Kasumi-1 (cell line): ENCODE results near the gene RIPPLY3.
A peak's percentile ranks its signal among the peaks of the same experiment; 100 is the strongest.

ENCODE experiments used
- DNase-seq, 2 experiments: peaks; one replicate each; lab custom pipeline; 2025; lab: John Stamatoyannopoulos, UW

The RIPPLY3 gene

GRCh38 chr21:37006486-37007291, at the start of gene RIPPLY3:
TSS of gene RIPPLY3 (plus strand) at chr21:37006702. CDS start at chr21:37006773, 71 bp downstream.
- DNase-seq: peak in 1 of 2 experiments; percentile 18

GRCh38 chr21:36959020-36959835, 47.3 kb upstream of the RIPPLY3 start:
- DNase-seq: no peak

- no peak for DNase-seq
Measured at GRCh38 chr21:36960676-36961284, 45.7 kb upstream of the RIPPLY3 start.

GRCh38 chr21:36962098-36962780, 44.3 kb upstream of the RIPPLY3 start:
- no peak for DNase-seq

- no peak for DNase-seq
Measured at GRCh38 chr21:36964398-36964797, 42.1 kb upstream of the RIPPLY3 start.

GRCh38 chr21:36964827-36965719, 41.4 kb upstream of the RIPPLY3 start:
- peak in 1 of 2 experiments; percentile 7 for DNase-seq

GRCh38 chr21:36965720-36966065, 40.8 kb upstream of the RIPPLY3 start:
- DNase-seq: no peak

- DNase-seq: peak; percentile 48 to 50
Measured at GRCh38 chr21:36966066-36966820, 40.3 kb upstream of the RIPPLY3 start, which contains the start of gene HLCS. TSS of gene HLCS (minus strand) at chr21:36966669. CDS start at chr21:36966638, 31 bp downstream.

- no peak for DNase-seq
Measured at GRCh38 chr21:36966821-36967768, 39.4 kb upstream of the RIPPLY3 start.

GRCh38 chr21:36968414-36968813, 38.1 kb upstream of the RIPPLY3 start:
- no peak for DNase-seq

- DNase-seq: no peak
Measured at GRCh38 chr21:36968976-36969375, 37.5 kb upstream of the RIPPLY3 start.

GRCh38 chr21:36973986-36974850, 32.3 kb upstream of the RIPPLY3 start:
- DNase-seq: no peak

GRCh38 chr21:36974851-36975192, 31.7 kb upstream of the RIPPLY3 start:
- DNase-seq: no peak

GRCh38 chr21:36976228-36976861, 30.2 kb upstream of the RIPPLY3 start:
- no peak for DNase-seq

- DNase-seq: peak; percentile 84 to 87
Measured at GRCh38 chr21:36976882-36977651, 29.4 kb upstream of the RIPPLY3 start.

GRCh38 chr21:36980280-36981048, 26.0 kb upstream of the RIPPLY3 start:
- no peak for DNase-seq
